ENCODE results near the gene STX4.

The STX4 gene

GRCh38 chr16:30997725-30998711 lies 35.3 kb upstream of the STX4 start:
- FAIRE-seq (no peak), DNase-seq (ENCODE audit: extremely low spot score, insufficient read length, low read depth) (no peak)

- no peak for FAIRE-seq
- DNase-seq (ENCODE audit: extremely low spot score, insufficient read length, low read depth) = no peak
Observed at GRCh38 chr16:30998852-30999761, 34.3 kb upstream of the STX4 start.

DNA sequence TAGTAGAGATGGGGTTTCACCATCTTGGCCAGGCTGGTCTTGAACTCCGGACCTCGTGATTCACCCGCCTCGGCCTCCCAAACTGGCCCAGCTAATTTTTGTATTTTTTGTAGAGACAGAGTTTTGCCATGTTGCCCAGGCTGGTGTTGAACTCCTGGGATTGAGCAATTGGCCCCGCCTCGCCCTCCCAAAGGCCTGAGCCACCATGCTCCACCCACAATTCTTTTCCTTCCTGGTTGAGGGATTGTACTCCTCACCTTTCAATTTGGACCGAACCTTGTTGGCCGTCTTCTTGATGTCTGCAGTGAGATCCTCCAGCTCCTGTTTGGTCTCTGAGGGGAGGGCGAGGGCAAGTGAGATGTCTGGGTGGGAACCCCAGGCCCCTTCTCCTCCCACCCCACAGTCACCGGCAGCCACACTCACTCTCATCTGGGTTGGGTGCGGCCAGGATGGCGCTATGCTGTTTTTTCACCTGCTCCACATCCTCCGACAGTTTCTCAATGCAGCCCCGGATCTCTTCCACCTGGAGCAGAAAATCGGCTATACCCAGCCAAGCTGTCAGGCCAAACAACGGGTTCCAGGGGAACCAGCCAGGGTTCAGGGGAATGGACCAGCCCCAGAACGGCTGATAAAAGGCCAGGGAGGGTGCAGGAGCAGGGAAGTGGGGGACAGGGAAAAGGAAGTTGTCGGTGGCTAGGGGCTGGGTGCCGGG lies 32.5 kb upstream of the STX4 start:
- FAIRE-seq = no peak
- no peak for DNase-seq (ENCODE audit: extremely low spot score, insufficient read length, low read depth)

DNA sequence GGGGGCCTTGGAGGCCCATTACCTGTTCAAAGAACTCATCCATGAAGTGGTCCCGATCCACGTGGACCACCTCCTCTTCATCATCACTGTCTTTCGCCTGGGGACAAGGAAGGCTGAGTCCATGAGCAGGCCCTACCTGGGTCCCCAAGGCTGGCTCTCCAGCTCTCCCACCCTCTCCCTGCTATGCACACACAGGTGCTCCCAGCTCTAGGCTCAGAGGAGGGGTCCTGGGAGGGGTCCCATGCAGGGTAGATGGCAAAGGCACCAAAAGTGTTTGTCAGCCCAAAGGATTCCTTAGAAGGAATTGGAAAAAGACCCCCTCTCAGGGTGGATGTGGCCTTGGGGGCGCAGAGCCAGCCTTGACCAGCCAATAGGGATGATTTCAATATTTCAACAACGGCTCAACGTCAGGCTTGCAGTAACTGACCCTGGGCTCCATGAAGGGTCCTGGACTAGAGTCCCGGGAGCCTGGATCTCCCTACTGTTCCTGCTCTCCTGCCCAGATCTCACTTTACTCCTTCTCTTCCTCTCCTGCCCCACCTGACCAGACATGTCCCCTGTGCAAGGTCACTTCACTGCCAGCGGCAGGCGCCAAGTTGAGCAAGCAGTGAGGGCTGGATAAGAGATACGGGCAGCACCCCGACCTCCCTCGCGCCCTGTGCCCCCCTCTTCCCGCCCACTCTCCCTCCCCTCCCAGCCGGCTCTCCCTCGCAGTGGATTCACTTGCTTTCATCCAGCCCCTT lies 31.7 kb upstream of the STX4 start:
- FAIRE-seq = no peak
- DNase-seq (ENCODE audit: extremely low spot score, insufficient read length, low read depth) = no peak

DNA sequence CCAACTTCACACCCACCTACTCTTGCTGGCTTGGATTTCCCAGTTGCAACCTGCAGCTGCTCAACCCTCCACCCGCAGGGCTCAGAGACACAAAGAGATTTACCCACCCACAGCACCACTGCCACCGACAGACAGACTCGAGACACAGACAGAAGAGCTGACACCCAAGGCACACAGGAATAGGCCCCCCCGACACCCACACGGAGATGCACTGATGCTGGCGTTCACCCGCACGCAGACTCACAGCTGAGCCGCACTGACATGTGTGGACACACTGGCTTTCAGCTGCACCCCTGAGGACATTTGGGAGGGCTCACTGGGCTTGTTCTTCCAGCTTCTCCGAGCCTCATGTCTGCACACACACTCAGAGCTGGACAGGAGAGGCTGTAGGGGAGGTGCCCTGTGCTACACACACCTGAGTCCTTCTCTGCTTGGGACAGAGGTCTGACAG lies 31.1 kb upstream of the STX4 start:
- no peak for DNase-seq (ENCODE audit: extremely low spot score, insufficient read length, low read depth)
- no peak for FAIRE-seq

DNA sequence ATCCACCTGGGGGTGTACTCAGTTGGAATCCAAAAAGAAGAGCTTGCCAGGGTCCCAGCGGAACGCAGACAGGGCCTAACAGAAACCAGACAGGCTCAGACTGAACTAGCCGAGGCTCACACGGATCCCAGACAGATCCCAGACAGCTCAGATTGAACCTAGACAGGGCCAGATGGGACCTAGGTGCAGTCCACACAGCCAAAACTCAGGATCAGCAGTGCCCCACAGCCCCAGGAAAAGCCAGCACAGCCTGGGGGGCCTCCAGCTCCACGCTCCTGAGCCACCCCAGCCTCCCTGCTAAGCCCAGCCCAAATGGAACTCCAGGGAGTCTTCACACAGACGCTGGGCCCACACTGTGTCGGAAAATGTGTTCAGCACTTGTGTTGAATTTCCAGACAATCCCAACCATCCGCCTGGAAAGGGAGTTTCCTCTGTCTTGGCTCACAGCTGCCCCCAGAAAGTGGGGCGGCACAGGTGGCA lies 30.5 kb upstream of the STX4 start:
- DNase-seq (ENCODE audit: extremely low spot score, insufficient read length, low read depth) (no peak), FAIRE-seq (no peak)

GRCh38 chr16:31003744-31004143 lies 29.6 kb upstream of the STX4 start:
- no peak for FAIRE-seq
- no peak for DNase-seq (ENCODE audit: extremely low spot score, insufficient read length, low read depth)

- no peak for DNase-seq (ENCODE audit: extremely low spot score, insufficient read length, low read depth)
- FAIRE-seq = no peak
Observed at GRCh38 chr16:31004658-31005057, 28.7 kb upstream of the STX4 start.

DNA sequence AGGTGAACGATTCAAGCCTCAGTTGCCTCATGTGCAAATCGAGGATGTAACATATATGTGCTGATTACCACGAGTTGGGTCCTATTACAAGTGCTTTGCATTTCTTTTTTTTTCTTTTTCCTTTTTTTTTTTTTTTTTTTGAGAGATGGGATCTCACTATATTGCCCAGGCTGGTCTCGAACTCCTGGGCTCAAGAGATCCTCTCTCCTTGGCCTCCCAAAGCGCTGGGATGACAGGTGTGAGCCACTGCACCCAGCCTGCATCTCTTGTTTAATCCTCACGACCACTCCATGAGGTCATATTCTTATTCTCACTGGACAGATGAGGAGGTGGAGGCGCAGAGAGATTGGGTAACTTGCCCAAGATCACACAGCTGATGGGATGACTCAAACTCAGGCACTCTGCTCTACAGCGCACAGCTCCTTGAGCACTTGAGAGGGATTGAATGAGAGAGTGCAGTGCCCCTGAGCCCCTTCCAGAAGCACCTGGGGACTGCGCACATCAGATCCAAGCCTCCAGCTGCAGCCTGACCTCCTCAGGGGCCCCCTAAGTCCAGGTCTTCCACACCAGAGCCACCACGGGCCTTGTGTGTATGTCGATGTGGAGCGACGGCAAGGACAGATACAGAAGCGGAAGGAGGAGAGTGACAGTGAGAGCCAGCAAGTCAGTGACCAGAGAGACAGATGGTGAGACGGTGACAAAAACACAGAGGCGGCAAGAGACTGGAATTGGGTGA lies 27.8 kb upstream of the STX4 start:
- no peak for DNase-seq (ENCODE audit: extremely low spot score, insufficient read length, low read depth)
- no peak for FAIRE-seq

GRCh38 chr16:31006086-31006385 lies 27.3 kb upstream of the STX4 start:
- FAIRE-seq (no peak), DNase-seq (ENCODE audit: extremely low spot score, insufficient read length, low read depth) (no peak)

GRCh38 chr16:31006589-31006988 lies 26.8 kb upstream of the STX4 start:
- DNase-seq (ENCODE audit: extremely low spot score, insufficient read length, low read depth) (no peak), FAIRE-seq (no peak)

- DNase-seq (ENCODE audit: extremely low spot score, insufficient read length, low read depth) (no peak), FAIRE-seq (no peak)
Observed at GRCh38 chr16:31007684-31008083, 25.7 kb upstream of the STX4 start.

- FAIRE-seq (no peak), DNase-seq (ENCODE audit: extremely low spot score, insufficient read length, low read depth) (no peak)
Observed at GRCh38 chr16:31008149-31008548, 25.2 kb upstream of the STX4 start.

DNA sequence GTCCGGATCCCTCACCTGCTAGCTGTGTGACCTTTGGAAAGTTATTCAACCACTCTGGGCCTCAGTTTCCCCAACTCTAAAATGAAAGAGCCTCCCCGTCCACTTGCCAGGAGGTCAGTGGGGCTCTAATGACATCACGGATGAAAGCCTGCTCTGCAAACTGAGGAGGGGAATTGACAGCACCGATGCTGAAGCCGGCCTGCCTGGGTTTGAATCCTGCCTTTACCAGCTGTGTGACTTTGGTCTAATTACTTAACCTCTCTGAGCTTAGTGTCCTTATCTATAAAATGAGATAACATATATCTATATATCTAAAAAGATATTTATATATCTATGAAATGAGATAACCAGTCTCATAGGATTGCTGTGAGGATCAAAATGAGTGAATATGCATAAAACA lies 24.8 kb upstream of the STX4 start:
- FAIRE-seq = no peak
- no peak for DNase-seq (ENCODE audit: extremely low spot score, insufficient read length, low read depth)

GRCh38 chr16:31009120-31009519 lies 24.2 kb upstream of the STX4 start:
- FAIRE-seq = no peak

DNA sequence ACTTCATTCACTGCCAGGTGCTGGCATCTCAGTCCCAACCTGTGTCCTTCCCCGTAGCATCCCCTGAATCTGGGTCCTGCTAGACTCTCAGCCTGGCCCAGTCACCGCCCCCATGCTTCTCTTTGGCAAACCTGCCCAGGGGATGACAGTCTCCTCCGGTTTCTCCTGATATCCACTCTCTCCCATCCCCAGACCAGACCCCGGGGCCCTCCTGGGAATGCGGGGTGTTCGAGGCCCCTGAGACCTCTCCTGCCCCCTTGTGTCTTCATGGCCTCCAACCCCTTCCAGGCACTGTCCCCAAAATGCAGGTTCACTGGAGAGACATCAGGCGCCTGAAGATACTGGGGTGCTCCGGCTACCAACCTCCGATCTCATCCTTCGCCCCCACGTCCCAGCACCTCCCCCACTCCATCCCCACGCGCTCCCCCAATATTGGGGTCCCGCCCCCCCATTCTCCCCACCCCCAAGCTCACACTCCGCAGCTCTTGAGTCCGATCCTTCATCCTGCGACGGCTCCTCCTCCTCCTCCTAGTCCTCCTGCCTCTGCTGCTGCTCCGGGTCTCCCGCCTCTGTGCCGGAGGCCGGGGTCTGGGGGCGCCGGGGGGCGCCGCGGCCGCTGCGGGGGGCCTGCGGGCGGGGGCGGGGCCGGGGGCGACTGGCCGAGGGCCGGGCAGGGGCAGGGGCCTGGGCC lies 23.3 kb upstream of the STX4 start:
- FAIRE-seq (no peak), DNase-seq (ENCODE audit: extremely low spot score, insufficient read length, low read depth) (no peak)

More at GRCh38 chr16:31009120-31009519, 24.2 kb upstream of the STX4 start:
- DNase-seq (ENCODE audit: extremely low spot score, insufficient read length, low read depth) = no peak

DNA sequence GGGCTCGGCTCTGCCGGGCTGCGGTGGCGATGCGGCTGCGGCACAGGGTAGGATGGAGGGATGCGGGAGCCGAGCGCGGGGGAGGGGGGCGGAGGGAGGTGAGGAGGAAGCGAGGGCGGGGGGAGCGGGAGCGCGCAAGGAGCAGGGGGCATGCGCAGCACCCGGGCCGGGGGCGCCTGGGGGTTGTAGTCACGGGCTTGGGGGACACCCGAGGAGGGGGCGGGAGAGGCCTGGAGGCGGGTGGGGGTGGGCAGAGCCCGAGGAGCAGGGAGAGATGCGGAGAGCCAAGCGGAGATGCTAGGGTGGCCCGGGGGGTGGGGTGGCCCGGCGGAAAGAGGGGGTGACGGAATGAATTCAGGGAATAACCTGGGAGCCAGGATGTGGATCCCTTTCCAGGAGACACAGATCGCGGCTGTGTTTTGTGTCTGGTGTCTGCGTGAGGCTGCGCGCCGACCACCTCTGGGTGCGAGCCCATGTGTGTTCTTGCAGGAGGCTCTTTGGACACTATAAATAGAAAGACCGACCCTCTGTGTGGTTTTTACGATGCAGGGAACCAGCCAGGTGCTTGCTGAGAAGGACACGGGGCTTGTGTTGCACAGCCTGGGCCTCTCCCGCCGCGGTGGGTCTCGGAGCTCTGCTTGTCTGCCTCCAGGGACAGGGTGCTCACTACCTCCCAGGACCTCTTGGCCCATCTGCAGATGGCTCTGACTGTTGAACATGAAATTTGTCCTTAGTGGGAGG lies 22.6 kb upstream of the STX4 start, which contains the start of gene STX1B:
STX1B (minus strand) TSS at position 54 of the 741 bp plus-strand sequence. CDS start 242 bp downstream, outside the sequence.
- FAIRE-seq = no peak
- no peak for DNase-seq (ENCODE audit: extremely low spot score, insufficient read length, low read depth)

All from GM18507 (cell line).